ENCODE measurements around the gene MS4A6E. TPM values are rescaled to one million over a fixed set of nuclear protein-coding genes. Genes with fewer than 3 reads are reported as not detected.
"Not testable (repeated sequence)": the region's sequence is repeated elsewhere in the genome, so short reads cannot be mapped to it uniquely, and the experiment has no call there.

The MS4A6E gene
- total RNA-seq, 1 experiment from 2014 or later, result not detected

GRCh38 chr11:60363542-60364470, 36.8 kb downstream of the MS4A6E start:
- CTCF ChIA-PET, result interaction anchor here (0.5 to 1.1 kb wide), 8 partner anchors 18 to 577 kb away, joined by 3 to 16 read pairs (median 4); no protein-coding TSS in a partner anchor
- H3K27ac ChIP-seq (ENCODE audit: low read depth, low read length, poor library complexity, severe bottlenecking), result no peak overlapping the region

DNA sequence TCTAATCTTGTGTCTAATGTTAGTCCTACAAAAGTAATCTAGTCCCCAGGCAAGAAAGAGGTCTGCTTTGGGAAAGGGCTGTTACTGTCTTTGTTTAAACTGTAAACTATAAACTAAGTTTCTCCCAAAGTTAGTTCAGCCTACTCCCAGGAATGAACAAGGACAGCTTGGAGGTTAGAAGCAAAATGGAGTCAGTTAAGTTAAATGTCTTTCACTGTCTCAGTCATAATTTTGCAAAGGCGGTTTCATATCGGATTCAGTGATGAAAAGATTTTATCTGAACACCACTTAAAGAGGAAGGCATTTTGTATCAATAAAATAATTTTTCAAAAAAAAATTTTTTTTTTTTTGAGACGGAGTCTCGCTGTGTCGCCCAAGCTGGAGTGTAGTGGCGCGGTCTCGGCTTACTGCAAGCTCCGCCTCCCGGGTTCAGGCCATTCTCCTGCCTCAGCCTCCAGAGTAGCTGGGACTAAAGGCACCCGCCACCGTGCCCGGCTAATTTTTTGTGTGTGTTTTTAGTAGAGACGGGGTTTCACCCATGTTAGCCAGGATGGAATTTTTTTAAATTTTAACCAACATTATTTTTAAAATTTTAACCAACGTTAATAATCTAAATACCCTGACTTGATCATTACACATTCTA, 39.3 kb downstream of the MS4A6E start:
- POLR2A ChIA-PET (ENCODE audit: low non-redundant PET); H3K4me1 ChIP-seq (ENCODE audit: insufficient read depth, low read length, poor library complexity, severe bottlenecking); H3K4me3 ChIP-seq (ENCODE audit: low read depth, low read length, poor library complexity, severe bottlenecking); H3K27ac ChIP-seq (ENCODE audit: low read depth, low read length, poor library complexity, severe bottlenecking); H3K9me3 ChIP-seq (ENCODE audit: low read depth, low read length, poor library complexity, severe bottlenecking); CTCF ChIA-PET; H3K36me3 ChIP-seq (ENCODE audit: insufficient read depth, low read length, poor library complexity, severe bottlenecking); DNase-seq (ENCODE audit: low spot score); intact Hi-C loops (cut with micrococcal nuclease; ENCODE audit: unreplicated experiment); BruUV-seq (replicated peaks): not testable (repeated sequence)
- peaks cover 31% of the 10 kb centered on the region for H3K27me3 ChIP-seq (replicated peaks; ENCODE audit: insufficient read depth, low read depth, low read length, poor library complexity)

More at GRCh38 chr11:60363542-60364470, 36.8 kb downstream of the MS4A6E start:
- no peak for TF ChIP-seq EZH2 (IDR thresholded peaks at IDR 0.05; ENCODE audit: borderline replicate concordance, low read depth, low read length, poor library complexity, severe bottlenecking)
- TF ChIP-seq, protein P1, sequence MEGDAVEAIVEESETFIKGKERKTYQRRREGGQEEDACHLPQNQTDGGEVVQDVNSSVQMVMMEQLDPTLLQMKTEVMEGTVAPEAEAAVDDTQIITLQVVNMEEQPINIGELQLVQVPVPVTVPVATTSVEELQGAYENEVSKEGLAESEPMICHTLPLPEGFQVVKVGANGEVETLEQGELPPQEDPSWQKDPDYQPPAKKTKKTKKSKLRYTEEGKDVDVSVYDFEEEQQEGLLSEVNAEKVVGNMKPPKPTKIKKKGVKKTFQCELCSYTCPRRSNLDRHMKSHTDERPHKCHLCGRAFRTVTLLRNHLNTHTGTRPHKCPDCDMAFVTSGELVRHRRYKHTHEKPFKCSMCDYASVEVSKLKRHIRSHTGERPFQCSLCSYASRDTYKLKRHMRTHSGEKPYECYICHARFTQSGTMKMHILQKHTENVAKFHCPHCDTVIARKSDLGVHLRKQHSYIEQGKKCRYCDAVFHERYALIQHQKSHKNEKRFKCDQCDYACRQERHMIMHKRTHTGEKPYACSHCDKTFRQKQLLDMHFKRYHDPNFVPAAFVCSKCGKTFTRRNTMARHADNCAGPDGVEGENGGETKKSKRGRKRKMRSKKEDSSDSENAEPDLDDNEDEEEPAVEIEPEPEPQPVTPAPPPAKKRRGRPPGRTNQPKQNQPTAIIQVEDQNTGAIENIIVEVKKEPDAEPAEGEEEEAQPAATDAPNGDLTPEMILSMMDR (conservative IDR thresholded peaks at IDR 0.05; ENCODE audit: low read depth, low read length), result peak; percentile 84
- Histone ChIP-seq H3K4me1 (ENCODE audit: insufficient read depth, low read length, poor library complexity, severe bottlenecking) (no peaks in the 10 kb centered on the region), H3K27me3 (replicated peaks; ENCODE audit: insufficient read depth, low read depth, low read length, poor library complexity) (peaks cover 17% of the 10 kb centered on the region), H3K4me3 (ENCODE audit: low read depth, low read length, poor library complexity, severe bottlenecking) (no peak overlapping the region), H3K9me3 (ENCODE audit: low read depth, low read length, poor library complexity, severe bottlenecking) (no peaks in the 10 kb centered on the region), H3K36me3 (ENCODE audit: insufficient read depth, low read length, poor library complexity, severe bottlenecking) (no peaks in the 10 kb centered on the region)
- DNase-seq (ENCODE audit: low spot score), result peak; percentile 78
- BruUV-seq (replicated peaks), result no TSS peak
- POLR2A ChIA-PET (ENCODE audit: low non-redundant PET), result no interaction called here
- intact Hi-C loops (cut with micrococcal nuclease; ENCODE audit: unreplicated experiment), result loop anchor here (1.0 to 5.0 kb wide), 2 partner anchors 123 to 254 kb away; no protein-coding TSS in a partner anchor

- no TSS peak for BruUV-seq (replicated peaks)
- ChIA-PET POLR2A (ENCODE audit: low non-redundant PET) (no interaction called here), CTCF (no interaction called here)
- H3K27me3 ChIP-seq (replicated peaks; ENCODE audit: insufficient read depth, low read depth, low read length, poor library complexity), result peaks cover 37% of the 10 kb centered on the region
- no peaks in the 10 kb centered on the region for H3K36me3 ChIP-seq (ENCODE audit: insufficient read depth, low read length, poor library complexity, severe bottlenecking)
- no peaks in the 10 kb centered on the region for H3K9me3 ChIP-seq (ENCODE audit: low read depth, low read length, poor library complexity, severe bottlenecking)
- no peak overlapping the region for H3K27ac ChIP-seq (ENCODE audit: low read depth, low read length, poor library complexity, severe bottlenecking)
- H3K4me3 ChIP-seq (ENCODE audit: low read depth, low read length, poor library complexity, severe bottlenecking), result no peak overlapping the region
- H3K4me1 ChIP-seq (ENCODE audit: insufficient read depth, low read length, poor library complexity, severe bottlenecking), result no peaks in the 10 kb centered on the region
- TF ChIP-seq EZH2 (IDR thresholded peaks at IDR 0.05; ENCODE audit: borderline replicate concordance, low read depth, low read length, poor library complexity, severe bottlenecking), result no peak
- TF ChIP-seq, protein P1 (conservative IDR thresholded peaks at IDR 0.05; ENCODE audit: low read depth, low read length), result no peak
- DNase-seq (ENCODE audit: low spot score), result peak; percentile 18
- intact Hi-C loops (cut with micrococcal nuclease; ENCODE audit: unreplicated experiment), result no loop called here
Measured at GRCh38 chr11:60367009-60367408, 40.0 kb downstream of the MS4A6E start.

Data from A673 (cell line).